Kidney (tissue), 14 donors: ENCODE measurements around the gene GOLGA5. TPM values are rescaled to one million over a fixed set of nuclear protein-coding genes. Genes with fewer than 3 reads are reported as not detected.

Source experiments
- DNase-seq, 5 donors: peaks; one replicate each; pipeline ENCODE4 v3.0.0-alpha.2; 2013 to 2020
- FAIRE-seq: peaks from 2 replicates; lab custom pipeline; 2012; peaks lifted over from hg19 to GRCh38; lab: Jason Lieb, UNC
- H3K27ac ChIP-seq, 2 donors: one replicate each; pipeline ENCODE4 v1.7.0; 2013; ENCODE audit warnings: low read depth in 2 of 2, low read length in 2 of 2, inconsistent platforms in 1 of 2
- H3K27me3 ChIP-seq: one replicate; pipeline ENCODE4 v1.7.1; 2013; ENCODE audit warnings: low read length, inconsistent platforms; ENCODE audit not compliant: control insufficient read depth, insufficient read depth
- H3K36me3 ChIP-seq, 3 donors: one replicate each; pipeline versions ENCODE4 v1.7.0 to v1.7.1; 2013; ENCODE audit warnings: low read length in 3 of 3, control low read depth in 1 of 3, inconsistent platforms in 1 of 3; ENCODE audit not compliant: insufficient read depth in 3 of 3, control insufficient read depth in 2 of 3
- H3K4me1 ChIP-seq, 3 donors: one replicate each; pipeline versions ENCODE4 v1.7.0 to v1.7.1; 2013; ENCODE audit warnings: low read length in 3 of 3, inconsistent platforms in 1 of 3, low read depth in 1 of 3; ENCODE audit not compliant: control insufficient read depth in 2 of 3, insufficient read depth in 2 of 3
- H3K4me3 ChIP-seq, 3 donors: one replicate each; pipeline versions ENCODE4 v1.7.0 to v1.8.1; 2013; ENCODE audit warnings: low read length in 3 of 3, control low read depth in 1 of 3, inconsistent platforms in 1 of 3
- H3K9ac ChIP-seq, 3 donors: one replicate each; pipeline versions ENCODE4 v1.7.0 to v1.7.1; 2013; ENCODE audit warnings: low read length in 3 of 3, control low read depth in 1 of 3, inconsistent platforms in 1 of 3
- H3K9me3 ChIP-seq, 3 donors: one replicate each; pipeline versions ENCODE4 v1.7.0 to v1.7.1; 2013; ENCODE audit warnings: low read length in 3 of 3, control low read depth in 1 of 3, inconsistent platforms in 1 of 3; ENCODE audit not compliant: control insufficient read depth in 2 of 3, insufficient read depth in 1 of 3
- intact Hi-C: fragments of 100-400 bp; cut with DNase I; formaldehyde crosslinking; loops from one replicate; pipeline ENCODE4 v1.11.1; 2022
- polyA plus RNA-seq: library from polyadenylated mRNA; stranded (reverse); fragments of 350-450 nt; fragmentation: Illumina TruSeq; extraction: RNeasy Lipid Tissue Mini Kit (QIAGEN cat#74804); gene quantifications from one replicate; pipeline ENCODE4 v1.2.3, GENCODE V29; 2014; ENCODE audit warnings: low read depth, low replicate concordance; ENCODE audit not compliant: insufficient read depth
- total RNA-seq: library from RNA; stranded (reverse); fragmentation: NEBNext Ultra II Directional; extraction: Animal tissue kit (Norgen Biotek cat#: 25700); gene quantifications from one replicate; pipeline ENCODE4 v1.2.1, GENCODE V29; 2021
- TF ChIP-seq, protein P1 (sequence below): IDR thresholded peaks from 3 replicates; pipeline ENCODE4 v1.5.1; 2012; ENCODE audit warnings: mild to moderate bottlenecking, moderate library complexity, borderline replicate concordance; ENCODE audit not compliant: insufficient read depth; ENCODE audit errors: extremely low read depth
- donor health status: control.
- donor health status: control.
- donor health status: control.
- donor health status: control.
- donor health status: control.
- donor health status: DM: yes; HTN: yes; CAD: no.
- donor health status: Normal renal cell carcinoma (clear cell type).

The GOLGA5 gene
- total and polyA plus RNA-seq, 2 donors from 2014 or later, result 27.7 to 33.7 TPM

DNA sequence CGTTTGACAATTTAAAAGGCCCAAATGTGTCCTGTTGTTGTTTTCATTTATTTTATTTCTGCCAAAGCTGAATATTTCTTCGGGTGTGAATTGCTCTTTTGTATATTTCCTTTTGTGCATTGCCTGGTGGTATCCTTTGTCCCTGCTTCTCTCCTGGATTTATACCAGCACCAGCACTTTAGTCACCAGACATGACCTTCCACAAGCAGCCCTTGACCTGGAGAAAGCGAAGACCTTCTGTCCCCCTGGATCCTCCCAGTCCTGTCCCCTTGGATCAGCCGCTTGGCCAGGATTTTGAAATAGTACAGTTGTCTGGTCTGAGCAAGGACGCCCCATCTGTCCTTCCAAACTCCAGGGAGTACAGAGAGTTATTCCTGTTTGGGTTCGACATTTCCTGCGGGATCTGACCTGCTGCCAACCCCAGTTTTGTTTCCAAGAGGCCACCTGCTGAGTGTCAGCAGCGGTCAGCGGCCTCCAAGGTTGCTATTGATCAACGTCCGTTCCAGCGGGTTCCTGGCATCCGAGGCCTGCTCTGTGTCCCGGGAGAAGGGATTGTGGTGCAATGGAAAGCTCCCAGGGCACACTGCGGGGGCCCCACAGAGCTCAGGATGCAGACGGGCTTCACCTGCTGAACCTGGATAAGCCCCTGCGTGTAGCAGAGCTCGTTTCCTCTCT, 83.8 kb downstream of the GOLGA5 start:
- Histone ChIP-seq H3K27me3 (peaks cover 4% of the 10 kb centered on the region), H3K27ac (no peak overlapping the region), H3K4me1 (no peaks in the 10 kb centered on the region), H3K36me3 (no peaks in the 10 kb centered on the region), H3K9me3 (no peaks in the 10 kb centered on the region), H3K4me3 (no peak overlapping the region), H3K9ac (no peak overlapping the region)
- DNase-seq (peak in 1 of 5 donors; percentile 18), FAIRE-seq (no peak)
- TF ChIP-seq, protein P1, sequence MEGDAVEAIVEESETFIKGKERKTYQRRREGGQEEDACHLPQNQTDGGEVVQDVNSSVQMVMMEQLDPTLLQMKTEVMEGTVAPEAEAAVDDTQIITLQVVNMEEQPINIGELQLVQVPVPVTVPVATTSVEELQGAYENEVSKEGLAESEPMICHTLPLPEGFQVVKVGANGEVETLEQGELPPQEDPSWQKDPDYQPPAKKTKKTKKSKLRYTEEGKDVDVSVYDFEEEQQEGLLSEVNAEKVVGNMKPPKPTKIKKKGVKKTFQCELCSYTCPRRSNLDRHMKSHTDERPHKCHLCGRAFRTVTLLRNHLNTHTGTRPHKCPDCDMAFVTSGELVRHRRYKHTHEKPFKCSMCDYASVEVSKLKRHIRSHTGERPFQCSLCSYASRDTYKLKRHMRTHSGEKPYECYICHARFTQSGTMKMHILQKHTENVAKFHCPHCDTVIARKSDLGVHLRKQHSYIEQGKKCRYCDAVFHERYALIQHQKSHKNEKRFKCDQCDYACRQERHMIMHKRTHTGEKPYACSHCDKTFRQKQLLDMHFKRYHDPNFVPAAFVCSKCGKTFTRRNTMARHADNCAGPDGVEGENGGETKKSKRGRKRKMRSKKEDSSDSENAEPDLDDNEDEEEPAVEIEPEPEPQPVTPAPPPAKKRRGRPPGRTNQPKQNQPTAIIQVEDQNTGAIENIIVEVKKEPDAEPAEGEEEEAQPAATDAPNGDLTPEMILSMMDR, result no peak
- intact Hi-C loops, result no loop called here

DNA sequence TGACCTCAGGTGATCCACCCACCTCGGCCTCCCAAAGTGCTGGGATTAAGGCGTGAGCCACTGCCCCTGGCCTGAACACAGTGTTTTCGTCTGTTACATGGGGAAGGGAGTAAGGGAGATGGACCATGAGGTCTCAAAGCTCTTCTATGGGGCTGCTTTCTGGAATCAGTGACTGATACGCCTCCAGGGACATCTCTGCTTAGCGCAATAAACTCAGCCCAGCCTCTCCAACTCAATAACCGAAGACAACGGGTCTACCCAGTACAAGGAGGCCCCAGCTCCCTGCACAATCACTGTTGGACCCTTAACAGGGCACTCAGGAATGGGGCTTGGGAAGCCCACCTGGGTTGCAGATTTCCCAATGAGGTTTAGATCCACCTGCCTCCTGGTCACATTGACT, 86.2 kb downstream of the GOLGA5 start:
- no peaks in the 10 kb centered on the region for H3K4me1 ChIP-seq
- H3K4me3 ChIP-seq, result no peak overlapping the region
- no peaks in the 10 kb centered on the region for H3K9me3 ChIP-seq
- H3K27me3 ChIP-seq, result peaks cover 4% of the 10 kb centered on the region
- no peak for DNase-seq
- no peak for FAIRE-seq
- H3K9ac ChIP-seq, result no peak overlapping the region
- TF ChIP-seq, protein P1, result no peak
- H3K36me3 ChIP-seq, result no peaks in the 10 kb centered on the region
- no peak overlapping the region for H3K27ac ChIP-seq
- intact Hi-C loops, result no loop called here

DNA sequence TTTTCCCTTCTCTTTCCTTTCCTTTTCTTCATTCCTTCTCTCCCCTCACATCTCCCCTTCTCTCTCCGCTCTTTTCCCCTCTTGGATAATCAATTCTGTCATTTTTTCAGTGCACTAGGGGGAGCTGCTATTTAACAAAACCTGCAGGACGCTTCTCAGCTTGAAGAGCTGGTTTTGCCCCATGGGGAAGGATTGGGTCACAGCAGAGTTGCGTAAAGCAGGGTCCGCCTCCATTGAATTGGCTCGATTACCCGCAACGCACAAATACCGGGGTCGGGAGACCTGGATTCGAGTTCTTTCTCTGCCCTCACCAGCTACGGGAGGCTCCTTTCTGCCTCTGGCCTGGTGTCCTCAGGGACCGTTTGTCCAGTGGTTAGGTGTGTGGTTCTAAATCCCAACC, 86.7 kb downstream of the GOLGA5 start:
- Histone ChIP-seq H3K36me3 (no peaks in the 10 kb centered on the region), H3K27me3 (peaks cover 4% of the 10 kb centered on the region), H3K9ac (no peak overlapping the region), H3K9me3 (no peaks in the 10 kb centered on the region), H3K4me3 (no peak overlapping the region), H3K27ac (no peak overlapping the region), H3K4me1 (no peaks in the 10 kb centered on the region)
- DNase-seq (peak in 2 of 5 donors; percentile 21 to 42), FAIRE-seq (no peak)
- TF ChIP-seq, protein P1, result peak; percentile 13
- intact Hi-C loops, result no loop called here
